ENCODE measurements around the gene VCP.

The VCP gene

GRCh38 chr9:35060548-35061207 is 11.7 kb downstream of the VCP start:
- Histone ChIP-seq H3K4me3 (ENCODE audit: low read depth, low read length) (no peak overlapping the region), H3K36me3 (peaks cover 100% of the 10 kb centered on the region), H3K27me3 (ENCODE audit: insufficient read depth, low read depth, severe bottlenecking) (no peaks in the 10 kb centered on the region), H3K9me3 (ENCODE audit: severe bottlenecking) (no peaks in the 10 kb centered on the region), H3K27ac (no peak overlapping the region)
- no peak for DNase-seq
- TF ChIP-seq, protein P1, sequence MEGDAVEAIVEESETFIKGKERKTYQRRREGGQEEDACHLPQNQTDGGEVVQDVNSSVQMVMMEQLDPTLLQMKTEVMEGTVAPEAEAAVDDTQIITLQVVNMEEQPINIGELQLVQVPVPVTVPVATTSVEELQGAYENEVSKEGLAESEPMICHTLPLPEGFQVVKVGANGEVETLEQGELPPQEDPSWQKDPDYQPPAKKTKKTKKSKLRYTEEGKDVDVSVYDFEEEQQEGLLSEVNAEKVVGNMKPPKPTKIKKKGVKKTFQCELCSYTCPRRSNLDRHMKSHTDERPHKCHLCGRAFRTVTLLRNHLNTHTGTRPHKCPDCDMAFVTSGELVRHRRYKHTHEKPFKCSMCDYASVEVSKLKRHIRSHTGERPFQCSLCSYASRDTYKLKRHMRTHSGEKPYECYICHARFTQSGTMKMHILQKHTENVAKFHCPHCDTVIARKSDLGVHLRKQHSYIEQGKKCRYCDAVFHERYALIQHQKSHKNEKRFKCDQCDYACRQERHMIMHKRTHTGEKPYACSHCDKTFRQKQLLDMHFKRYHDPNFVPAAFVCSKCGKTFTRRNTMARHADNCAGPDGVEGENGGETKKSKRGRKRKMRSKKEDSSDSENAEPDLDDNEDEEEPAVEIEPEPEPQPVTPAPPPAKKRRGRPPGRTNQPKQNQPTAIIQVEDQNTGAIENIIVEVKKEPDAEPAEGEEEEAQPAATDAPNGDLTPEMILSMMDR (IDR thresholded peaks at IDR 0.05; ENCODE audit: low read depth, low read length): no peak

GRCh38 chr9:35059438-35059837 is 13.0 kb downstream of the VCP start:
- no peaks in the 10 kb centered on the region for H3K27me3 ChIP-seq (ENCODE audit: insufficient read depth, low read depth, severe bottlenecking)
- H3K36me3 ChIP-seq: peaks cover 97% of the 10 kb centered on the region
- TF ChIP-seq, protein P1 (IDR thresholded peaks at IDR 0.05; ENCODE audit: low read depth, low read length): no peak
- H3K27ac ChIP-seq: no peak overlapping the region
- H3K4me3 ChIP-seq (ENCODE audit: low read depth, low read length): no peak overlapping the region
- H3K9me3 ChIP-seq (ENCODE audit: severe bottlenecking): no peaks in the 10 kb centered on the region
- DNase-seq: no peak

DNA sequence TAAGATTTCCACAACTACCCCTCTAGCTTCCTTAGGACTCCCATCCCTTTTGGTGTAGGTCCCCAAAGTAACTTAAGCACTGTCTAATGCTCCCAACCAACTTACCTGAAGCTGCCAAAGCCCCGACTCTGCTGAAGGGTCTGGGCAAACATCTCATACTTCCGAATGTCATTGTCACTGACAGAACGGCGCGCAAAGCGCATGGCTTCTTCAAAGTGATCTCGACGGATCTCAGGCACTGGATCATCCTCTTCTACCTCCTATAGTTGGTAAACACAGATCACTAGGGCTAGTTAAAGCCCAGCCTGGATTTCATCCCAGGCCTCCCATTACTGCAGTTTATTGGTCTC is 15.2 kb downstream of the VCP start:
- Histone ChIP-seq H3K36me3 (peaks cover 78% of the 10 kb centered on the region), H3K27ac (no peak overlapping the region), H3K9me3 (ENCODE audit: severe bottlenecking) (no peaks in the 10 kb centered on the region), H3K27me3 (ENCODE audit: insufficient read depth, low read depth, severe bottlenecking) (no peaks in the 10 kb centered on the region), H3K4me3 (ENCODE audit: low read depth, low read length) (no peak overlapping the region)
- TF ChIP-seq, protein P1 (IDR thresholded peaks at IDR 0.05; ENCODE audit: low read depth, low read length): no peak
- no peak for DNase-seq

GRCh38 chr9:35056571-35057270 is 15.7 kb downstream of the VCP start:
- Histone ChIP-seq H3K4me3 (ENCODE audit: low read depth, low read length) (no peak overlapping the region), H3K9me3 (ENCODE audit: severe bottlenecking) (no peaks in the 10 kb centered on the region), H3K27me3 (ENCODE audit: insufficient read depth, low read depth, severe bottlenecking) (no peaks in the 10 kb centered on the region), H3K27ac (no peak overlapping the region), H3K36me3 (peaks cover 72% of the 10 kb centered on the region)
- TF ChIP-seq, protein P1 (IDR thresholded peaks at IDR 0.05; ENCODE audit: low read depth, low read length): no peak
- DNase-seq: no peak

- DNase-seq: no peak
- H3K27me3 ChIP-seq (ENCODE audit: insufficient read depth, low read depth, severe bottlenecking): no peaks in the 10 kb centered on the region
- TF ChIP-seq, protein P1 (IDR thresholded peaks at IDR 0.05; ENCODE audit: low read depth, low read length): no peak
- peaks cover 63% of the 10 kb centered on the region for H3K36me3 ChIP-seq
- no peak overlapping the region for H3K4me3 ChIP-seq (ENCODE audit: low read depth, low read length)
- H3K9me3 ChIP-seq (ENCODE audit: severe bottlenecking): no peaks in the 10 kb centered on the region
- no peak overlapping the region for H3K27ac ChIP-seq
Observed at GRCh38 chr9:35054871-35055644, 17.4 kb downstream of the VCP start.
